SK-N-MC (cell line): Measurements from ENCODE around the gene NIPAL4.

Source experiments
- FOXP2 ChIP-seq: optimal IDR thresholded peaks from 2 replicates; pipeline ENCODE3; 2011; ENCODE audit warnings: mild to moderate bottlenecking, moderate library complexity; ENCODE audit not compliant: insufficient read depth; ENCODE audit errors: extremely low read length, control extremely low read depth
- POLR2AphosphoS5 ChIP-seq: IDR thresholded peaks from 2 replicates; pipeline ENCODE4 v1.6.1; 2012; ENCODE audit warnings: mild to moderate bottlenecking, low read depth, low read length, borderline replicate concordance

DNA sequence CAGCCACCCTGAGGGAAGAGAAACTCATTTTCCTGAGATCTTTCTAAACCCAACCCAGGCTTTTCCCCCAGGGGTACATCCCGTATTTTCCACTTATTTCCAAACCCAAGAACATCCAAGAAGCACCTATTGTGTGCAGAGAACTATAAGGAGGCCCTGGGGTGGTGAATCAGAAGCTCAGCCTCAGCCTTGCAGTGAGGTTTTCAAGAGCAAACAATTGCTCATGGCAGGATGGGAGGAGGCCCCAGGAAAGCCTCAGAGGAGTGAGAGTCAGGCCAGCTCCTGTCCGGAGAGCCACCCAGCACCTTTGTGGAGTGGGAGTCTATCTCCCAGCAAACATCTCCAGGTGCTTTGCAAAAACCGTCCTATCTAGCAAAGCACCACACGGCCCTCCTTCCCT is 19.2 kb downstream of the NIPAL4 start:
- TF ChIP-seq FOXP2 = no peak
- TF ChIP-seq POLR2AphosphoS5 = no peak
